HG03280 (cell line): ENCODE measurements around the gene BBS1.

Source experiments
- ATAC-seq: cut with Tn5 transposase; IDR thresholded peaks from one replicate; pipeline ENCODE4 v1.9.1; 2021; ENCODE audit warnings: mild to moderate bottlenecking, moderate library complexity; ENCODE audit not compliant: unreplicated experiment

BBS1 gene

DNA sequence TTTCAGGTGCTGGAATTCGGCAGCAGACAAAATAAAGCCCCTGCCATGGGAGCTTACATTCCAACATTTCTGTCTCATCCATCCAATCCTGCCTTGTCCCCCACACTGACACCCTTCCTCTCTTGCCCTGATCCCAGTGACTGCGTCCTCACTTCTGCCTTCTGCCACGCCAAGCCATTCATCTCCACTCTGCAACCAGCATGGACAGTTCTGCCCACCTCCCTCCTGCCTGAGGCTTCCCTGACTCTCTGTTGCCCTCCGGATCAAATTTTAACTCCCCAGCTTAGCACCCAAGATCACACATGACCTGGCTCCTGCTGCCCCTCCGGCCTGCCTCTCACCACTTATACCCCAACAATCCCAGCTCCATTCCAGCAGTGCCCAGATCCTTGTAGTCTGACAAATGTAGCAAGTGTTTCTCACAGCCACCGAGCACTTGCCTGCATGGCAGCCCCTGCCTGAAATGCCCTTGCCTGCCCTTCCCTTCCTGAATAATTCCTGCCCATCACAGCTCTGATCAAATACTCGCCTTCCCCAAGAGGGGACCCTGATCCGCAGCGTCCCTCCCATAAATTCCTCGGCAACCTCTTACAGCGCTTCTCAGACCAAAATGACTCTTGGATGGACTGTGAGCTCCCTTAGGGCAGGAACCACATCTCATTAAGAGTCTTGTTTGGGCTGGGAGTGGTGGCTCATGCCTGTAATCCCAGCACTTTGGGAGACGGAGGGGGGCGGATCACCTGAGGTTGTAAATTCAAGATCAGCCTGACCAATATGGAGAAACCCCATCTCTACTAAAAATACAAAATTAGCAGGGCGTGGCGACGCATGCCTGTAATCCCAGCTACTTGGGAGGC is 38.6 kb downstream of the BBS1 start:
- no peak for ATAC-seq

GRCh38 chr11:66549696-66550095 is 39.3 kb downstream of the BBS1 start:
- ATAC-seq = no peak

- ATAC-seq = no peak
Observed at GRCh38 chr11:66550887-66551286, 40.5 kb downstream of the BBS1 start.

DNA sequence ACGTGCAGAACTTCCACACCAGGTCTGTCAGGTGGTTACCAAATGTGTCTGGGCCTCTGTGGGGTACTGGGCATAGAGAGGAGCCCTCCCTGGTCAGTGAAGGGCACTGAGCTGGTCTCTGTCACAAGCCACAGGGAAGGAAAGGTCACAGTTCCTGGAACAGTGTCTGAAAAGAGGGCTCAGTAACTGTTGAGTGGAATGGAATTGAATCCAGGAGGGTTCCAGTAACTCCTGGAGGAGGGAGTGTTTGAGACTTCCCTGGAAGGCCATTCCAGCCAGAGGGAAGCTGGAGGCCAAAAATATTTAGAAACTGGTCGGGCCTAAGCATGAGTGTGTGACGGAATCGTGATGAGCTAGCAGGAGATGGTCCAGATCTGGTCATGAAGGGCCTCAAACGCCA is 44.2 kb downstream of the BBS1 start:
- ATAC-seq = no peak

DNA sequence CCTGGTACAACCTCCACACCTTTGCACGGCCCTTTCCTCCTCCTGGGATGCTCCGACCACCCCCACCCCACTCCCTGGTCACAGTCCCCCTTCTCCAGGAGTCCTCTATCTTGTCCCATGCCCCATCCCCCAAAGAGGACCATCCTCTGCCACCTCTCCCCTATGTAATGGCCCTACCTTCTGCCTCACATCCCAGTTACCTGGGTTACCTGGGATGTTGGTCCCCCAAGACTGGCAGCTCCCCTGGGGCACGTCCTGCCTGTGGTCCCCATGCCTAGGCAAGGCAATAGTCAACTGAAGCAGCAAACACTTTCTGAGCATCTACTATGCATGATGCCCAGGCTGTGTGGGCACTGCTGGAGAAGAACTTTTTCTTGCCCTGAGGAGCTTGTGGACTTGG is 45.0 kb downstream of the BBS1 start:
- ATAC-seq = no peak

DNA sequence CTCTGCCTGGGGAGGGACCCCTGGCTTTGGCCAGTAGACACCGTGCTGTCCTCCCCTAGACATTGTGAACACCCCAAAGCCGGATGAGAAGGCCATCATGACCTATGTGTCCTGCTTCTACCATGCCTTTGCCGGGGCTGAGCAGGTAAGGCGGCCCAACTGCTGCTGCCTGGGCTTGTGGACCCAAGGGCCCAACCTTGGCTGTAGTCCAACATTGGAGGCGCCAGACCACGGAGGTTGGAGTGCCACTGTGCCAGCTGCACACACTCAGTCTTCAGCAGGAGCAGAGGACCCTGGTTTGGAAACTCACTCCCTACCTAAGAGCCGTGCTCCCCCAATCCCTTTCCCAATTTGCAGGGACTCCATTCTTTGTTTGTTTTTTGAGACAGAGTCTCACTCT is 45.7 kb downstream of the BBS1 start:
- no peak for ATAC-seq

- ATAC-seq = no peak
Observed at GRCh38 chr11:66557733-66558326, 47.4 kb downstream of the BBS1 start.

DNA sequence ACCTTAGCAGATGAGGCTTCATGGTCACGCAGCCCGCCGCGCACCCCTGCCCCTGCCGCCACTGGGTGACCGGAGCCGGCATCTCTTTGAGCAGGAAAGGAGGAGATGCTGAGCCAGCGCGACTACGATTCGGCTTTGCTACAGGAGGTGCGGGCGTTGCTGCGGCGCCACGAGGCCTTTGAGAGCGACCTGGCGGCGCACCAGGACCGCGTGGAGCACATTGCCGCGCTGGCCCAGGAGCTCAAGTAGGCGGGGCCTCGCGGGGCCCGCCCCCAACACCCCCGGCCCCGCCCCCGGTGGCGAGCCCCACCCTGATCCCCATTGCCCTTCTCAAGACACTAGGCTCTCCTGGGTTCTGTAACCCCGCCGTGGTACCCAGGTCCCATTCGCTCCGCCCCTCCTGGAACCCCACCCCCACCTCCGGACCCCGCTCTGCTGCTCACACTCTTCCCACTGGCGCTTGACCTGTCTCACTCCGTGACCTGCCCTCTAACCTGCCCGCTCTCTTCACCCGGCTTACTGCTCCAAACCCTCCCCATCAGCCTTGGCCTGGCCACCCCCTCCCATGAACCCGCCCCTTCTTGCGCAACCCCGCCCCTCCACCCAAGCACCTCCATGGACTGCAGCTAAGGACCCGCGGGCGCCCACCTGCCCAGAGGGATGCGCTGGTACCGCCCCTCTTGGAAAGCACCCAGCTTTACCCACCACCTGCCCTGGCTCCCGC is 48.9 kb downstream of the BBS1 start:
- no peak for ATAC-seq

GRCh38 chr11:66559866-66560676 is 49.6 kb downstream of the BBS1 start:
- ATAC-seq = no peak

GRCh38 chr11:66561178-66561974 is 50.9 kb downstream of the BBS1 start:
- ATAC-seq = no peak

DNA sequence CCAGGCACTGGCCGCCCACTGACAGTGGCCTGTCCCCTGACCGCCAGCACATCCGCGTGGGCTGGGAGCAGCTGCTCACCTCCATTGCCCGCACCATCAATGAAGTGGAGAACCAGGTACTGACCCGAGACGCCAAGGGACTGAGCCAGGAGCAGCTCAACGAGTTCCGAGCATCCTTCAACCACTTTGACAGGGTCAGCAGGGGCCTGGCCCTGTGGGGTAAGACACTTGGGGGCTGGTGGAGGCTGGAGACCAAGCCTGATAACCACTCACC is 51.5 kb downstream of the BBS1 start:
- no peak for ATAC-seq

DNA sequence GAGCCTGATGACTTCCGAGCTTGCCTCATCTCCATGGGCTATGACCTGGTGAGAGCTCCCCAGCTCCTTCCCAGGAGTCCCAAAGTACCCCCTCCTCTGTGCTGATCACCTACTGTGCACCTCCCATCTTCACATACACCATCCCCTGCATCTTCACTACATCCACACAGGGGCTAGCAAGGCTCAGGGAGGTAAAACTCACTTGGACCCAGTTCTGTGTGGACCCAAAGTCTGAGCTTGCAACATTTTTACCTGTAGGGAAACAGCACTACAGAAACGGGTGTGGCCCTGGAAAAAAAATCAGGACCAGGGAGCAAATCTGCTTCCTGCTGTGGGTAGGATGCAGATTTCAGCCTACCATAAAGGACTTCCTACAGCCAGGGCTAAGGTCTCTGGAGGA is 51.8 kb downstream of the BBS1 start:
- no peak for ATAC-seq

DNA sequence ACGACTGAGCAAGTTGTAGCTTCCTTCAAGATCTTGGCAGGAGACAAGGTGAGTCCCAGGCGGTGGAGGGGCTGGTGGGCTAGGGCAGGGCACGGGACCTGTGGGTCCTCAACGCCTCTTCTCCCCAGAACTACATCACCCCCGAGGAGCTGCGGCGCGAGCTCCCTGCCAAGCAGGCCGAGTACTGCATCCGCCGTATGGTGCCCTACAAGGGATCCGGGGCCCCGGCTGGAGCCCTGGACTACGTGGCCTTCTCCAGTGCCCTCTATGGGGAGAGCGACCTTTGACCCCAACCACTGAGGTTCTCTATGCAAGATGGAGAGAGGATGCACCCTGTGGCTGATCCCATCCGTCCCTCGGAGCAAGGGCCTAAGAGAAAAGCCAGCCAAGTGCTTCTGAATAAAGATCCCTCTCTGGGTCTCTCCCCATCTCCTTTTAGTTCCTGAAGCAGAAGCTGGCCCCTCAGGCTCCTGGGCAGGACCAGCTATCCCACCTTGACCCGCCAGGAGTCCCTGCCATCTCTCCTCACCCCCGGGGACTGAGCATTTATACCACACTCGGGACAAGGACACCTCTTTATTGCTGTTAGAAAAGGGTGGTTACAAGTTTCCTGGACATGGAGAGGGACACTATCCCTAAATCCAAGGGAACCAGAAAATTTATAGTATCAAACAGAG is 52.6 kb downstream of the BBS1 start:
- no peak for ATAC-seq

DNA sequence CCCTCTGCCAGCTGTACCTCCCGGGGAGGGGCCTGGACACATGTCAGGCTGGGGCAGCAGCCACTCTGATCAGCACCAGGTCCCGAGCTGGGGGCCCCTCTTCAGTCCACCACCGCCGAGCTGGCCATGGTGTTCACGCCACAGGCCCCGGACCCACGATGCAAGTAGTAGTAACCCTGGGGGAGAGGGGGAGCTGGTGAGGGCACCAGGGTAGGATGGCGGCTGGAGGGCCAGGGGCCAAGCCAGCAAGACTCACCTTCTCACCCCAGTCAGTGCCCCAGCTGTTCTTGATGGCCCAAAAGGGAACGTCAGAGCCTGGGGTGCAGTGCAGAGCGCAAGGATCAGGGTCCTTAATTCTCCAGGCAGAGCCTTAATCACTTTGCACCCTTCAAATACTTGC is 53.4 kb downstream of the BBS1 start:
- no peak for ATAC-seq

- no peak for ATAC-seq
Observed at GRCh38 chr11:66564538-66564937, 54.1 kb downstream of the BBS1 start.

GRCh38 chr11:66564984-66565383 is 54.5 kb downstream of the BBS1 start:
- ATAC-seq = no peak

DNA sequence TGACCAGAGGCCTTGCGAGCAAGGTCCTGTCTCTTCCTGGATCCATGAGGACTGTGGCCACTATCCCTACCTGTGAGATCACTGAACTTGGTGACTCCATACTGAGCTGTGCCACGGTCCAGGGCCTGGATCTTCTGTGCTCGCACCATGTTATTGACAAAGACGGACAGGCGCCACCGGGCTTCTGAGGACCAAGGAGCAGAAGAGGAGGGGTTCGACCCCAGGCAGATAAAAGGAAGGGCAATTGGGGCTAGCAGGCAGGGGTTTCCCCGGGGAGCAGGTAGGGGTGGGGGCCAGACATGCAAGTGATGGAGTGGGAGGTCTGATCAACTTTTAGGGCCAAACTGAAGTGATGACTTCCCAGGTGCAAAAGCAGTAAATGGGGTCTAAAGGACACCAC is 55.8 kb downstream of the BBS1 start:
- no peak for ATAC-seq

DNA sequence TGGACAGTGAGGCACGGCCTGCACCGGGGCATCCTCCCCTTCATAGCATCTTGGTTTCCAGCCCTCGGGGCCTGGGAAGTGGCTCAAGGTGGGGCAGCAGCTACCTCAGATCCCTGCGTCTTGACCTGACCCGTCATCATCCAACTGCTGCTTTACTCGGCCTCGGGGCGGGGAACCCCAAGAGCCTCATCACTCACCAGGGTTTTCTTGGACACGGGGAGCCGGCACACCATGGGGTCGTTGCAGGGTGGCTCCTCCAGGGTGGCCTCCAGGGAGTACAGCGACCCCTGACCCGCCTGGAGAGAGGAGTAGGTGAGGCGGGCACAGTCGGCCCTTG is 57.3 kb downstream of the BBS1 start:
- ATAC-seq = no peak

- ATAC-seq = no peak
Observed at GRCh38 chr11:66568124-66568916, 57.9 kb downstream of the BBS1 start, which contains the start of gene CTSF. Gene CTSF, minus strand, starts transcription at chr11:66568606. Its CDS starts 120 bp downstream, at chr11:66568486.
